Hepatocyte (in vitro differentiated cells): ENCODE measurements around the gene SNTG2. TPM values are rescaled to one million over a fixed set of nuclear protein-coding genes. Genes with fewer than 3 reads are reported as not detected.

ENCODE experiments used
- DNase-seq: peaks from one replicate; pipeline ENCODE4 v3.0.0-alpha.2; 2016; ENCODE audit warnings: low spot score
- H2AFZ ChIP-seq: fragments of 200-600 bp; sonication (generic); 2 replicates; pipeline ENCODE4 v1.6.0; 2016; ENCODE audit warnings: antibody characterized with exemption, mild to moderate bottlenecking
- H3K27ac ChIP-seq: fragments of 200-600 bp; sonication (generic); 2 replicates; pipeline ENCODE4 v1.5.1; 2016; ENCODE audit warnings: mild to moderate bottlenecking
- H3K27me3 ChIP-seq: fragments of 200-600 bp; sonication (generic); 2 replicates; pipeline ENCODE4 v1.6.1; 2016
- H3K36me3 ChIP-seq: fragments of 200-600 bp; sonication (generic); replicated peaks from 2 replicates; pipeline ENCODE4 v1.5.1; 2016; ENCODE audit warnings: low read depth; ENCODE audit not compliant: insufficient read depth
- H3K4me1 ChIP-seq: fragments of 200-600 bp; sonication (generic); 2 replicates; pipeline ENCODE4 v1.5.1; 2016; ENCODE audit warnings: mild to moderate bottlenecking, moderate library complexity; ENCODE audit not compliant: insufficient read depth
- H3K4me2 ChIP-seq: fragments of 200-600 bp; sonication (generic); 2 replicates; pipeline ENCODE4 v1.6.0; 2016
- H3K4me3 ChIP-seq: fragments of 200-600 bp; sonication (generic); 2 replicates; pipeline ENCODE4 v1.5.1; 2016; ENCODE audit warnings: mild to moderate bottlenecking
- H3K79me2 ChIP-seq: fragments of 200-600 bp; sonication (generic); 2 replicates; pipeline ENCODE4 v1.6.0; 2017; ENCODE audit warnings: mild to moderate bottlenecking
- H3K9me2 ChIP-seq: fragments of 200-600 bp; sonication (generic); replicated peaks from 2 replicates; pipeline ENCODE4 v1.6.0; 2017; ENCODE audit warnings: mild to moderate bottlenecking; ENCODE audit not compliant: insufficient read depth
- H3K9me3 ChIP-seq: fragments of 200-600 bp; sonication (generic); 2 replicates; pipeline ENCODE4 v1.5.1; 2016; ENCODE audit warnings: low read depth, mild to moderate bottlenecking
- H4K20me1 ChIP-seq: fragments of 200-600 bp; sonication (generic); 2 replicates; pipeline ENCODE4 v1.6.0; 2016; ENCODE audit warnings: mild to moderate bottlenecking; ENCODE audit not compliant: insufficient read depth, poor library complexity, severe bottlenecking
- CTCF ChIP-seq: fragments of 200-600 bp; sonication (generic); IDR thresholded peaks from 2 replicates; pipeline ENCODE4 v1.5.1; 2016; ENCODE audit warnings: antibody characterized with exemption, mild to moderate bottlenecking; ENCODE audit not compliant: poor library complexity
- EZH2 ChIP-seq: fragments of 200-600 bp; sonication (generic); IDR thresholded peaks from 2 replicates; pipeline ENCODE4 v1.6.1; 2016; ENCODE audit warnings: antibody characterized with exemption, mild to moderate bottlenecking, borderline replicate concordance
- EZH2phosphoT487 ChIP-seq: fragments of 200-600 bp; sonication (generic); IDR thresholded peaks from one replicate; pipeline ENCODE4 v1.6.1; 2018; ENCODE audit warnings: antibody characterized with exemption, mild to moderate bottlenecking, low read depth, moderate library complexity; ENCODE audit not compliant: unreplicated experiment, severe bottlenecking
- WGBS: methylation state at CpG from one replicate; pipeline ENCODE4 v1.1.6; 2016; ENCODE audit warnings: low lambda C conversion rate; ENCODE audit errors: missing lambda C conversion rate; 5-methylcytosine and 5-hydroxymethylcytosine counted together
- polyA plus RNA-seq: library from polyadenylated mRNA; unstranded; fragments of >200 nt; fragmentation: Nextera tagmentation; extraction: Ambion mirVana; gene quantifications from 2 replicates; pipeline ENCODE4 v1.2.1, GENCODE V29; 2016
- total RNA-seq: library from RNA; depleted of rRNA; stranded (reverse); fragments of >200 nt; gene quantifications from 2 replicates; pipeline ENCODE4 v1.2.3, GENCODE V29; 2014

SNTG2 gene
- total and polyA plus RNA-seq, 2 experiments from 2014 or later: not detected

GRCh38 chr2:943461-943797 is 7.2 kb upstream of the SNTG2 start:
- H3K27ac ChIP-seq: no peak overlapping the region
- H3K4me3 ChIP-seq: no peak overlapping the region
- no peak for DNase-seq
- no peaks in the 10 kb centered on the region for H3K9me3 ChIP-seq
- H3K4me1 ChIP-seq: no peaks in the 10 kb centered on the region
- H3K79me2 ChIP-seq: no peaks in the 10 kb centered on the region
- no peaks in the 10 kb centered on the region for H3K9me2 ChIP-seq
- no peaks in the 10 kb centered on the region for H4K20me1 ChIP-seq
- TF ChIP-seq EZH2phosphoT487 (no peak), EZH2 (no peak), CTCF (no peak)
- WGBS: 89% methylated on average over 6 of the region's 6 CpGs
- peaks cover 33% of the 10 kb centered on the region for H3K27me3 ChIP-seq
- H3K36me3 ChIP-seq: no peaks in the 10 kb centered on the region
- no peak overlapping the region for H3K4me2 ChIP-seq
- H2AFZ ChIP-seq: no peak overlapping the region

GRCh38 chr2:943821-944220 is 6.8 kb upstream of the SNTG2 start:
- no peaks in the 10 kb centered on the region for H4K20me1 ChIP-seq
- no peaks in the 10 kb centered on the region for H3K9me3 ChIP-seq
- no peaks in the 10 kb centered on the region for H3K4me1 ChIP-seq
- no peak overlapping the region for H2AFZ ChIP-seq
- H3K27ac ChIP-seq: no peak overlapping the region
- H3K36me3 ChIP-seq: no peaks in the 10 kb centered on the region
- H3K27me3 ChIP-seq: peaks cover 37% of the 10 kb centered on the region
- H3K79me2 ChIP-seq: no peaks in the 10 kb centered on the region
- 79% methylated on average over 3 of the region's 3 CpGs for WGBS
- no peak for DNase-seq
- H3K4me2 ChIP-seq: no peak overlapping the region
- no peaks in the 10 kb centered on the region for H3K9me2 ChIP-seq
- H3K4me3 ChIP-seq: no peak overlapping the region
- no peak for TF ChIP-seq EZH2phosphoT487
- TF ChIP-seq CTCF: no peak
- no peak for TF ChIP-seq EZH2

GRCh38 chr2:944693-945092 is 6.0 kb upstream of the SNTG2 start:
- no peak overlapping the region for H3K4me3 ChIP-seq
- peaks cover 46% of the 10 kb centered on the region for H3K27me3 ChIP-seq
- H2AFZ ChIP-seq: no peak overlapping the region
- TF ChIP-seq CTCF: no peak
- no peak for TF ChIP-seq EZH2
- no peak for TF ChIP-seq EZH2phosphoT487
- no peak overlapping the region for H3K27ac ChIP-seq
- no peaks in the 10 kb centered on the region for H3K9me2 ChIP-seq
- no peaks in the 10 kb centered on the region for H4K20me1 ChIP-seq
- no peaks in the 10 kb centered on the region for H3K79me2 ChIP-seq
- H3K4me1 ChIP-seq: no peaks in the 10 kb centered on the region
- no peak for DNase-seq
- H3K9me3 ChIP-seq: no peaks in the 10 kb centered on the region
- no peaks in the 10 kb centered on the region for H3K36me3 ChIP-seq
- H3K4me2 ChIP-seq: no peak overlapping the region

- DNase-seq: no peak
- H3K27me3 ChIP-seq: peaks cover 49% of the 10 kb centered on the region
- TF ChIP-seq EZH2: no peak
- TF ChIP-seq CTCF: no peak
- TF ChIP-seq EZH2phosphoT487: no peak
- H3K4me2 ChIP-seq: no peak overlapping the region
- no peaks in the 10 kb centered on the region for H4K20me1 ChIP-seq
- H3K9me2 ChIP-seq: no peaks in the 10 kb centered on the region
- no peak overlapping the region for H3K4me3 ChIP-seq
- no peaks in the 10 kb centered on the region for H3K36me3 ChIP-seq
- no peak overlapping the region for H2AFZ ChIP-seq
- H3K4me1 ChIP-seq: peaks cover 4% of the 10 kb centered on the region
- 92% methylated on average over 5 of the region's 5 CpGs for WGBS
- no peaks in the 10 kb centered on the region for H3K79me2 ChIP-seq
- H3K9me3 ChIP-seq: no peaks in the 10 kb centered on the region
- no peak overlapping the region for H3K27ac ChIP-seq
Measured at GRCh38 chr2:945104-945503, 5.5 kb upstream of the SNTG2 start.
